IPS-18a (cell line): ENCODE data around the gene RDH5.
"Not testable (repeated sequence)": the region's sequence is repeated elsewhere in the genome, so short reads cannot be mapped to it uniquely, and the experiment has no call there.

Experiments
- H3K27ac ChIP-seq: one replicate; pipeline ENCODE4 v1.5.1; 2013; ENCODE audit warnings: low read length
- H3K27me3 ChIP-seq: one replicate; pipeline ENCODE4 v1.6.1; 2013; ENCODE audit warnings: mild to moderate bottlenecking, low read length; ENCODE audit not compliant: control insufficient read depth, insufficient read depth
- H3K36me3 ChIP-seq: one replicate; pipeline ENCODE4 v1.6.1; 2013; ENCODE audit warnings: low read depth, low read length; ENCODE audit not compliant: control insufficient read depth
- H3K4me1 ChIP-seq: one replicate; pipeline ENCODE4 v1.6.1; 2013; ENCODE audit warnings: low read depth, low read length; ENCODE audit not compliant: control insufficient read depth
- H3K4me3 ChIP-seq: one replicate; pipeline ENCODE4 v1.5.1; 2013; ENCODE audit warnings: low read length
- H3K9ac ChIP-seq: one replicate; pipeline ENCODE4 v1.6.1; 2013; ENCODE audit warnings: mild to moderate bottlenecking, low read length, moderate library complexity
- H3K9me3 ChIP-seq: one replicate; pipeline ENCODE4 v1.6.1; 2013; ENCODE audit warnings: low read depth, low read length; ENCODE audit not compliant: control insufficient read depth

Gene RDH5

GRCh38 chr12:55745361-55746173 is 25.4 kb downstream of the RDH5 start:
- Histone ChIP-seq H3K9ac (peak overlapping the region; percentile 75), H3K4me1 (peaks cover 36% of the 10 kb centered on the region), H3K4me3 (peak overlapping the region; percentile 92), H3K27me3 (no peaks in the 10 kb centered on the region), H3K27ac (peak overlapping the region; percentile 74), H3K36me3 (peaks cover 19% of the 10 kb centered on the region), H3K9me3 (no peaks in the 10 kb centered on the region)

DNA sequence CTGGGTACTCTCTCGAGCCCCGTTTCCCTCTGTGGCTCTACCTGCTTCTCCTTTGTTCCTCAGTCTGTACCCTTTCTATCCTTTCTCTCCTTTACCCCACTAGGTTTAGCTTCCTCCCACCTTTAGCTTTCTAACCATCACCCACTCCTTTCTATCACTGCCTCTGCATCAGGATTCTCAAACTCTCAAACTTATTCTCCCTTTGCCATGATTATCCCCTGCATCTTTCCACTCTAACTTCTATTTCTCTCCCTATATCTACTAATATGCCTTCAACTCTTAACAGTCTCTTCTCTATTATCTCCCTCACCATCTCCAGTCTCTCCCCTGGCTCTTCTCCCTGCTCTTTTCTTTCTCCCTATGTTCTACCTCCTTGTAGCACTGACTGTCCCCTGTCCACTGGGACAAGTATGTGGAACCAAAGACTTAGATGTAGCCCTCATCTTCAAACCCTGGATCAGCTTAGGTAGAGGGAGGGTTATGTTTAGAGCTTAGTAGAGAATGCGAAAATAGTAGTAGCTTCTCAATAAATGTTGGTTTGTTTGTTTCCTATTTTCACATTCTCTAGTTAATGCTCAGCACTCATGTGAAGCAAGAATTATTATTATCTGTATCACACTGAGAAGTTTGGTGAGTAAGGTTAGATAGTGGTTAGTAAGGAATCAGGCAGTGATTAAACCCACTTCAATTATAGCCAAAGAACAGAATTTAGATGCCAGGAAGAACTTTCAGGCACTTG is 26.1 kb downstream of the RDH5 start:
- peak overlapping the region; percentile 47 for H3K9ac ChIP-seq
- H3K4me3 ChIP-seq, result peak overlapping the region; percentile 92

DNA sequence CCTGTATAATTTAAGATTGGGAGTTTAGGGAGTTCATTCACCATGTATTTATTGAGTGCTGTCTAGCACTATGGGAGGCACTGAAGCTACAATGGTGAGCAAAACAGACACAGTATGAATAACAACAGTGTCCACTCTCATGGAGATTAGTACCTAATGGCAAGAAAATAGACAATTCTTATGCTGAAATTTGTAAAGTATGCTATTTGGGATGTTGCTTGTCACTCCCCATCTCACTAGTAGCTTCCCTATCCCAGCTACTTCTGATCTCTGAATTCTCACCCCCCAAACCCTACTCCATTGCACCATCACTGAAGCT is 26.7 kb downstream of the RDH5 start:
- peak overlapping the region; percentile 47 for H3K9ac ChIP-seq
- H3K36me3 ChIP-seq, result peaks cover 32% of the 10 kb centered on the region
- peak overlapping the region; percentile 40 for H3K27ac ChIP-seq
- H3K9me3 ChIP-seq, result no peaks in the 10 kb centered on the region
- H3K4me1 ChIP-seq, result peaks cover 33% of the 10 kb centered on the region
- peak overlapping the region; percentile 92 for H3K4me3 ChIP-seq
- no peaks in the 10 kb centered on the region for H3K27me3 ChIP-seq

More for the DNA sequence above, 26.1 kb downstream of the RDH5 start:
- Histone ChIP-seq H3K27ac (peak overlapping the region; percentile 74), H3K36me3 (peaks cover 27% of the 10 kb centered on the region), H3K4me1 (peaks cover 36% of the 10 kb centered on the region), H3K9me3 (no peaks in the 10 kb centered on the region), H3K27me3 (no peaks in the 10 kb centered on the region)

GRCh38 chr12:55748230-55748993 is 28.2 kb downstream of the RDH5 start:
- no peaks in the 10 kb centered on the region for H3K27me3 ChIP-seq
- H3K27ac ChIP-seq, result no peak overlapping the region
- H3K9me3 ChIP-seq, result no peaks in the 10 kb centered on the region
- no peak overlapping the region for H3K9ac ChIP-seq
- H3K36me3 ChIP-seq, result peaks cover 46% of the 10 kb centered on the region
- H3K4me3 ChIP-seq, result peak overlapping the region; percentile 92
- H3K4me1 ChIP-seq, result peaks cover 30% of the 10 kb centered on the region

GRCh38 chr12:55755246-55755645 is 35.1 kb downstream of the RDH5 start:
- Histone ChIP-seq H3K27me3 (no peaks in the 10 kb centered on the region), H3K36me3 (peaks cover 64% of the 10 kb centered on the region), H3K9ac (no peak overlapping the region), H3K9me3 (no peaks in the 10 kb centered on the region), H3K27ac (no peak overlapping the region), H3K4me3 (no peak overlapping the region), H3K4me1 (no peaks in the 10 kb centered on the region)

- peaks cover 50% of the 10 kb centered on the region for H3K36me3 ChIP-seq
- no peak overlapping the region for H3K9ac ChIP-seq
- no peaks in the 10 kb centered on the region for H3K4me1 ChIP-seq
- no peaks in the 10 kb centered on the region for H3K27me3 ChIP-seq
- H3K4me3 ChIP-seq, result no peak overlapping the region
- no peaks in the 10 kb centered on the region for H3K9me3 ChIP-seq
- no peak overlapping the region for H3K27ac ChIP-seq
Measured at GRCh38 chr12:55757701-55758100, 37.5 kb downstream of the RDH5 start.

GRCh38 chr12:55758575-55758974 is 38.4 kb downstream of the RDH5 start:
- not testable (repeated sequence) for H3K4me3 ChIP-seq, H3K27ac ChIP-seq, H3K4me1 ChIP-seq, H3K9me3 ChIP-seq, H3K27me3 ChIP-seq, H3K9ac ChIP-seq
- peaks cover 47% of the 10 kb centered on the region for H3K36me3 ChIP-seq

GRCh38 chr12:55760663-55761062 is 40.5 kb downstream of the RDH5 start:
- Histone ChIP-seq H3K4me3 (no peak overlapping the region), H3K27me3 (no peaks in the 10 kb centered on the region), H3K4me1 (no peaks in the 10 kb centered on the region), H3K36me3 (peaks cover 51% of the 10 kb centered on the region), H3K9ac (no peak overlapping the region), H3K9me3 (no peaks in the 10 kb centered on the region), H3K27ac (no peak overlapping the region)

- H3K4me3 ChIP-seq, result no peak overlapping the region
- no peak overlapping the region for H3K9ac ChIP-seq
- H3K4me1 ChIP-seq, result no peaks in the 10 kb centered on the region
- H3K9me3 ChIP-seq, result no peaks in the 10 kb centered on the region
- peaks cover 35% of the 10 kb centered on the region for H3K36me3 ChIP-seq
- H3K27ac ChIP-seq, result no peak overlapping the region
- H3K27me3 ChIP-seq, result no peaks in the 10 kb centered on the region
Measured at GRCh38 chr12:55762646-55763045, 42.5 kb downstream of the RDH5 start.

GRCh38 chr12:55765736-55766290 is 45.6 kb downstream of the RDH5 start:
- Histone ChIP-seq H3K36me3 (peaks cover 29% of the 10 kb centered on the region), H3K9ac (no peak overlapping the region), H3K4me1 (no peaks in the 10 kb centered on the region), H3K4me3 (no peak overlapping the region), H3K27ac (no peak overlapping the region), H3K27me3 (no peaks in the 10 kb centered on the region), H3K9me3 (no peaks in the 10 kb centered on the region)

DNA sequence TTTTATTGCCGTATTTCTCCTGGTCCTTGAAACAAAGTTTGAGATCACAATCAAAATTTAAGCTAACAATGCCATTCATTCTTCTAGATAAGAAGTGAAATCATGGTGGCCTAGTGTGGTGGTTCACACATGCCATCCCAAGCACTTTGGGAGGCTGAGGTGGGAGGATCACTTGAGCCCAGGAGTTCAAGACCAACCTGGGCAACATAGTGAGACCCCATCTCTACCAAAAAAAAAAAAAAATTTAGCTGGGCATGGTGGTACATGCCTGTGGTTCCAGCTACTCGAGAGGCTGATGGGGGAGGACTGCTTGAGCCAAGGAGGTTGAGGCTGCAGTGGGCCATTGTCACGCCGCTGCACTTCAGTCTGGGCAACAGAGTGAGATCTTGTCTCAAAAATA is 47.0 kb downstream of the RDH5 start:
- no peak overlapping the region for H3K27ac ChIP-seq
- H3K4me3 ChIP-seq, result no peak overlapping the region
- peaks cover 30% of the 10 kb centered on the region for H3K36me3 ChIP-seq
- H3K4me1 ChIP-seq, result no peaks in the 10 kb centered on the region
- H3K9me3 ChIP-seq, result no peaks in the 10 kb centered on the region
- H3K9ac ChIP-seq, result no peak overlapping the region
- H3K27me3 ChIP-seq, result no peaks in the 10 kb centered on the region
